B cell (primary cell): ENCODE measurements around the gene ATAD3B.

ENCODE experiments used
- CTCF ChIP-seq: fragments of 200-600 bp; IDR thresholded peaks from one replicate; pipeline ENCODE4 v1.8.0; 2022; ENCODE audit warnings: antibody characterized with exemption, mild to moderate bottlenecking
- EZH2 ChIP-seq: IDR thresholded peaks from 2 replicates; pipeline ENCODE4 v1.6.1; 2012; ENCODE audit warnings: borderline replicate concordance, low read depth, mild to moderate bottlenecking, moderate library complexity, low read length; ENCODE audit not compliant: insufficient read depth, poor library complexity, severe bottlenecking

DNA sequence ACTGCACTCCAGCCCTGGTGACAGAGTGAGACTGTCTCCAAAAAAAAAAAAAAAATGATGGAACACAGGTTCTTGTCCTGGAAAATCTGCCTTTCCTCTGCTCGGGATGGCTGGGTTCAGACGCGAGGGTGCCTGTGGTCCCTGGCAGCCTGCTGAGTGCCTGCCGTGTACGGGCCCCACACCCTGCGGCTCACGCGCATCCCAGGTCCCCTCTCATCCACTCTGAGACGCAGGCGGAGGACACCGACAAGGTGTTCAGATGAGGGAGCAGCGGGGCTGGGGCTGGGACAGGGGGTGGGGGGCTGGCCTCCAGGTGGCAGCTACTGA, 46.2 kb upstream of the ATAD3B start:
- TF ChIP-seq CTCF (no peak), EZH2 (no peak)
